A204.1 (cell line): ENCODE data around the gene PPFIBP1.
"Not testable (repeated sequence)": the region's sequence is repeated elsewhere in the genome, so short reads cannot be mapped to it uniquely, and the experiment has no call there.

ENCODE experiments used
- FAIRE-seq: peaks from 2 replicates; lab custom pipeline; 2012; peaks lifted over from hg19 to GRCh38; lab: Jason Lieb, UNC

The PPFIBP1 gene

GRCh38 chr12:27571463-27571862, 47.5 kb downstream of the PPFIBP1 start:
- FAIRE-seq, result no peak

- FAIRE-seq, result peak; percentile 94
Observed at GRCh38 chr12:27572486-27573255, 48.7 kb downstream of the PPFIBP1 start.

GRCh38 chr12:27573972-27574371, 50.0 kb downstream of the PPFIBP1 start:
- FAIRE-seq, result no peak

GRCh38 chr12:27575090-27575761, 51.2 kb downstream of the PPFIBP1 start:
- no peak for FAIRE-seq

GRCh38 chr12:27575762-27576118, 51.7 kb downstream of the PPFIBP1 start:
- FAIRE-seq, result peak; percentile 99

GRCh38 chr12:27576667-27577347, 52.8 kb downstream of the PPFIBP1 start:
- no peak for FAIRE-seq

DNA sequence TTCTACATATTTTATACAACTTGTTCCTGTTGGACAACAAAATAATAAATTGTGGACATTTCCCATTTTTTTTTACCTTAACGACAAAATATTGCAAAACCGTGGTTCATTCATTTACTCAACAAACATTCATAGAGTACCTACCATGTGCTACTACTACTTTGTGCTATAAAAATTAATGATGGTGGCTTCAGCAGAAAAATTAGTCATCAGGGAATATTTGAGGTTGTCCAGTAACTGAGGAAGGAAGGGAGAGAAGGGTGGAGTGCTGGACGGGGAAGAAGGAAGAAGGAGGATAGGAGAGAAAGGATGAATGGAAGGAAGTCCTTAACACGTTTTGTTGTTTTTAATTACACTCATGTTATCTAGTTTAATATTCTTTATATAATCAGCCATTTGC, 53.7 kb downstream of the PPFIBP1 start:
- no peak for FAIRE-seq

- FAIRE-seq, result no peak
Observed at GRCh38 chr12:27578689-27579372, 54.8 kb downstream of the PPFIBP1 start.

- FAIRE-seq, result no peak
Observed at GRCh38 chr12:27580561-27581330, 56.7 kb downstream of the PPFIBP1 start.

GRCh38 chr12:27581331-27581671, 57.3 kb downstream of the PPFIBP1 start:
- FAIRE-seq, result not testable (repeated sequence)

DNA sequence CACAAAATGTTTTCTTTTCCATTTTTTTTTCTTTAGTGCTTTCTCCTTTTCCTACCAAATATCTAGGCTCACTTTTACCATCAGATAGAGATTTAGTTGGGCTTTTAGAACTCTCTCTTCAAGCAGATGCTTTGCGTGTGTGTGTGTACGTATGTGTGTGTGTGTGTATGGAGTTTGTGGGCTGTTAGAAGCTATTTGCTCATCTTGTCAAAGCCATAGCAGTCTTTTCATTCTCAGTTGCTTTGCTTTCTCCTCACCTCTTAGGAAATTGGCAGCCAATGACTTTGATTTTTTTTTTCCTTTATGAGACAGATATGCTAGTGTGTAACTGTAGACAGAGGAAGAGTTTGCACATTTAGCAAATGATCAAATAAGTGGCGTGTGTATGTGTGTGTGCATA, 57.8 kb downstream of the PPFIBP1 start:
- FAIRE-seq, result peak; percentile 46

GRCh38 chr12:27582445-27582844, 58.4 kb downstream of the PPFIBP1 start:
- not testable (repeated sequence) for FAIRE-seq

DNA sequence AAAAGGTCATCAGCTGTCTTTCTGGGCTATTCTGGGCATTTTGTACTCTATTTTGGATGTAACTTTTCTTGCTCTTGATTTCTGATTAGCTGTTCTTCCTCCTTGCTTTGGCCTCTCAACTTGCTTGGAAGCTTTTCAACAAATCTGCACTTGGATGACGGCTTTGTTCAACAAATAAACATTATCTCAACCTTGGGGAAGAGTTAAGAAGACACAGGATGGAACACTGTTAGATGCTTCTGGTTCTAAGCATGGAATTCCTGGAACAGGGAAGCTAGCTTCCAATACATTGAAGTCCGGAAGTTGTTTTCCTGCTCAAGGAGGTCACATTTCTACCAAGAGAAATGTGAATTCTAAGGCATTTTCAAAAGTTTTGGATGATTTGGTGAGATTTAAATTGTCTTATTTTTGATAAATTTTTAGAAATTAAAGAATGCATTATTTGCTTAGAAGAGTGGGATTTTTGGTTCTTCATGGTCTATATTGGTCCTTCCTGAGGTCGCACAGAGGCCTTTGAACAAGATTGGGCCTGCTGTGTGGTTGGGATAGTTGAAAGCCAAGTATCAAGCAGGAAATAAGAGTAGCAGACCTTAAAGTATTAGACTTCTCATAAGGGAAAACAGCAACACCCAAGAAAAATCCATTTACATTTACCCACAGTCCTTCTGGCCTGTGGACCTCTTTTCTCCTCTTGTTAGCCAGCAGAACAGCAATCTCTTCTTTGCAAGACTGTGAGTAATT, 59.2 kb downstream of the PPFIBP1 start:
- FAIRE-seq, result peak; percentile 90

- no peak for FAIRE-seq
Observed at GRCh38 chr12:27583981-27584380, 60.0 kb downstream of the PPFIBP1 start.

DNA sequence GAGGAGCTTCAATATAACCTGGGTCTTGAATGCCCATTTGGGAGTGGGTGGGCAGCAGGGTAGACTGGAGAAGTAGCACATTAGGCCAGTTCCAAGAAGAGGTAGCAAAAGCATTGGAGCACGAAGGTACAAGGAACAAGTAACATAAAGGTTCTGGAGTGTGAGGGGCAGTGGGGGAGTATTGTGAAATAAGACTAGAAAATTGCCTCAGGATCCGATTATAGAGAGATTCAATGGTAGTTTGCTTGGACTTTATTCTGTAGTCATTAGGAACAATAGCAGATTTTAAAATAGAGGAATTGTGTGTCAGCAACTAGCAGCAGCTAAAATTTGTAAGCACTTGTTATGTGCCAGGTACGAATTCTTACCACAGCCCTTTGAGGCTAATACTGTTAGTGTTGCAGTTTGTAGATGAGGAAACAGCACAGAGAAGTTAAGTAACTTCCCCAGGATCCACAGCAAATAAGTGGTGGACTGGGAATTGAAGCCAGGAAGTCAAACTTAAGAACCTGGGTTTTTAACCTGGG, 61.8 kb downstream of the PPFIBP1 start:
- no peak for FAIRE-seq

DNA sequence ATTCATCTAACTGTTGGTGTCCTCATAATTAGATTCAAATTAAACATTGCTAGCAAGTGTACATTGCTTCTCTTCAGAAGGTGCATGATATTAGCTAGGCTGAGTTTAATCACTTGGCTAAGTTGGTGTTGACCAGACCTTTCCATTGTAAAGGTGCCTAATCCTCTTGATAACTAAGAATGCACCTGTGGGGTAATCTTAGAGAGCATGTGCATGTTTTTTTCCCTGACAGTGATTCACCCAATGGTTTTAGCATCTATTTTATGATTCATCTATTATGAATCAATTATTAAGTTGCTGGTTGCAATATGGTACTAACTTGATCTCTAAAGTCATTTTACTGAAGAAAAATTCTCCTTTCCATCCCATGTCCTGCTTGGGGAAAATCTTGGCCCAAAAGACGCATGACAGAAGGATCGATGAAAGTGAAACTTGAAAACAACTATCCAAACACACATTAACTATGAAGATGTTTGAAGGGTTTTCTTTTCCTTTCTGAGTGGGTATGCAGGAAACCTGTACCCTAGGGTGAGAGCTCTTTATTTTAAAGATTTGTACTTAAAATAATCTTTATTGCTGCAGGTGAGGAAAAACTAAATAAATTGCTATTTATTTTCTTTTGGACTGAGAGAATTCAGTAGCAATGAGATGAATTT, 64.2 kb downstream of the PPFIBP1 start:
- peak; percentile 98 for FAIRE-seq

- no peak for FAIRE-seq
Observed at GRCh38 chr12:27588776-27589175, 64.8 kb downstream of the PPFIBP1 start.

DNA sequence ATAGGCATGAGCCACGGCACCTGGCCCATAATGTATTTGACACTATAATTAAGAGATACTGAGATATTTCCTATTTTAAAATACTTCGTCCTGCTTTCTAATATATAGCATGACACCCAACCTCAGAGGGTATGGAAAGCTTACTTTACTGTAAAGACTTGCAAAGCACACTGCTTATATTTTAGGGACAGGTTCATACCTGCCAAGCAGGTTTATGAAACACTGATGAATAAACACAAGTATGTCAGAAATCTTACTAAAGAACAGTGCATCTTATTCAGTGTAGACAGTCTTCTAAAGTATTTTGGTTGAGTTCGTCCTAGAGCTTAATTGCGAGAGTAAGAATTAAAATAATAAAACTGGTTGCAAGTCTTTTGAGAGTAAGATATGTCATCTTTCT, 65.4 kb downstream of the PPFIBP1 start:
- FAIRE-seq, result no peak

DNA sequence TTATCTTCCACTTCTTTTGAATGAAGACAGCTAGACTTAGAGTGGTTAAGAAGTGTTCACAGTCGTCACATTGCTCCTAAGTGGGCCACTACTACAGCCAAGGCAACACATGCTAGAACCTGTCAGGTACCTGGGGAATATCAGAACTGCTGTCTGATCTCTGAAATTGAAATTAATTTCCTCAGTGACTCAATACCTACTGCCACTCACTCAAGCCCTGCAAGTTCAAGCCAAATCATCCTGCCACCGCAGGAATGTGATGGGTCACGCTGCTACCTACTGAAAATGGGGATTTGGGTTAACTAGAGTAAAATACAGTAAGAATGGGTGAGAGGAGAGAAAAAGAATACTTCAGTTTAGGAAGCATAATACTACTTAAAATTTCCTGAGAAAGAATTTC, 67.7 kb downstream of the PPFIBP1 start:
- peak; percentile 37 for FAIRE-seq

- no peak for FAIRE-seq
Observed at GRCh38 chr12:27592548-27592947, 68.5 kb downstream of the PPFIBP1 start.

GRCh38 chr12:27593266-27593665, 69.3 kb downstream of the PPFIBP1 start:
- FAIRE-seq, result no peak
